NCI-H1048 (cell line): Measurements from ENCODE around the gene TDRD12.

Experiments
- DNase-seq: peaks from one replicate; lab custom pipeline; 2025; lab: John Stamatoyannopoulos, UW

The TDRD12 gene

DNA sequence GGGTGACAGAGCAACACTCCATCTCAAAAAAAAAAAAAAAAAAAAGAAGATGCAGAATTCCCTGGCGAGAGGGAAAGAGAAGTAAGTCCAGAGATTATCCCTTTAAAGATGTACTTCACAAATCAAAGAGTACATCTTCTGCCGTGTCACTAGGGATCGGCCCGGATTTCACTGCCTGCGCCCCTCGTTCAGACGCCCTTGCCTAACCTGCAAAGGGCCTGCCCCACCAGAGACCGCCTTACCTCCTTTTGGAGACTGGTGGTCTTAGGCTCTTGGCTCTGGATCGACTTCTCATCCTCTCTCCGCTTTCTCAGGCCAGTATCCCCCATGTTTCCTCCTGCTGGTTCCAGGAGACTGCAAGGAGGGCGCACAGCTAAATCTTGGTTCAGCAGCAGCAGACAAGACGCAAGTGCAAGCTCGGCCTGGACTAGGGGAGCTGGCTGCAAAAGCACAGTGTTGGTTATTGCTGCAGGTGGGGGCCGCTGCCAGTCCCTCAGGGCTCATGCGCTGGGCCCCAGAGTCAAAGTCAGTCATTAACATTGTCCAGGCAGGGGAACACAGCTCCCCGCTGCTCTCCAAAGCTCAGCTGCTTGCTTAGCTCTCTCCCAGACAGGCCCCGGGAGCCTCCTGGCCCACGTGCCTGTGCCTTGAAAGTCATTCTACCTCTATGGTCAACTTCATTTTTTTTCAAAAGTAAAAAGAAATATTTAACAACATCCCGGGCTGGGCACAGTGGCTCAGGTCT is 148.8 kb downstream of the TDRD12 start:
- DNase-seq = no peak

DNA sequence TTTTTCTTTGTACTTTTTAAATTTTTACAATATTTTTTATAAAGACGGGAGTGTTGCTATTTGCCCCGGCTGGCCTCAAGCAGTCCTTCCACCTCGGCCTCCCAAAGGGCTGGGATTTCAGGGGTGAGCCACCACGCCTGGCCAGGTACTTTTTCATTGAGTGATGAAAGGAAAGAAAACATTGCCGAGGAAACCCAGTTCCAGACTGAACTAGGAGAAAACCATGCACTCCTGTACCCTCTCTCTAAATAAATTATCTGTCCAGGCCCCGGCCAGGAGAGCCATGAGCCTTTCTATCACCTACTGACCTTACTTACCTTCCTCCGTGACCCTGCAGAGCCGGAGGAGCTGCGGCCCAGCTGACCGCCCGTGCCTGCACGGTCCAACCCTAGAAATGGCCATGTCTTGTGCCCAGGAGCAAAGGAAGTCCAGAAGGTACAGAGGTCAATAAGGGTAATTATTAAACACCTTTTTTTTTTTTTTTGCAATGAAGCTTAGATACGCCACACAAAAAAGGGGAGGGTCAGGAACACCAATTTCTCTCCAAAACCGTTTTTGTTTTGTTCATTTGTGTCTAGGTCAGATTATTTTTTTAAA is 149.9 kb downstream of the TDRD12 start, which contains the start of gene SLC7A9:
SLC7A9 (minus strand) TSS at position 399 of the 597 bp plus-strand sequence. CDS start 1,233 bp downstream, outside the sequence.
- no peak for DNase-seq

DNA sequence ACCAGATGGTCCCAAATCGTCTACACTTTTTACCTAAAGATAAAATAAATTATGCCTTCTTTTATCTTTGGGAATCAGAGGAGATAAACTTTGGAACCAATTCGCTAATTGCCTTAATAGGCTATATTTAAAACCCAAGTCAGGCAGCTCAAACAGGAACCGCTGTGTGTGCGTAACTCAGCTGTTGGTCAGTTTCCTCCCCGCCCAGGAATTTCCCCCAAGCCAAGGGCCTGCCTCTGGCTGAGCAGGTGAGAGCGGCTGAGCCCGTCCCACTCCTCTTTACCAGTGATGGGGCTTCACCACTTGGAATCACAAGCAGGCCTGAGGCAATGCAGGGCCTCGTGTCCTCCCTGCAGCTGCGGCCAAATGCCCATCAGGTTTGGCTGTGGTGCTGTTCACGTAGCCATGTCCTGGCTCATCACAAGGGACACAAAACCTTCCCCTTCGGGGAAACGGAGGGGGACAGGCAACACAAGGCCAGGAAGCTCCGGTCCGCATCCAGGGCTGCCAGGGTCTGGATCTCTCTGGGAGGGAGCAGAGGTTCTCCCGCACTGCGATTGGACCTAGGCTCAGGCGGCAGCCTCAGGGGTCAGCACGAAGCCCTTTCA is 150.5 kb downstream of the TDRD12 start:
- no peak for DNase-seq

DNA sequence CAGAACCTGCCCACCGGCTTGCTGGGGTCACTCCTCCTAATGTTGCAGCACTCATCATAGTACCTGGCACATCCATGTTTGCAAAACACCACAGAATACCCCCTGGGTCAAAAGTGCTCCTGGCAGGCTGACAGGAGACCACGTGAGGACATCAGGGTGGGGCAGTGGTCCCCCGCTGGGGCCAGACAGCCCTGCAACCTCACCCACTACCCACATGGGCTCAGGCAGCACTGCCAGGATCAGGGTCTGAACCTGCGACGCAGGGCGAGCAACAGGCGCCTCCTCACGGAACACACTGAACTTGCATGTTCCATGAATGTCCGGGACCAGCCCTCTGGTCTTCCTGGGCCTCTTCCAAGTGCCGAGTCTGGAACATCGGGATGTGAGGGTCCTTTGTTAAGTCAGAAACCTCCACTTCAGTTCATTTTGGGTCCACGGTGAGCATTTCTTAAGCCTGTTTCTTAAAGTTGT is 151.4 kb downstream of the TDRD12 start:
- DNase-seq = no peak

DNA sequence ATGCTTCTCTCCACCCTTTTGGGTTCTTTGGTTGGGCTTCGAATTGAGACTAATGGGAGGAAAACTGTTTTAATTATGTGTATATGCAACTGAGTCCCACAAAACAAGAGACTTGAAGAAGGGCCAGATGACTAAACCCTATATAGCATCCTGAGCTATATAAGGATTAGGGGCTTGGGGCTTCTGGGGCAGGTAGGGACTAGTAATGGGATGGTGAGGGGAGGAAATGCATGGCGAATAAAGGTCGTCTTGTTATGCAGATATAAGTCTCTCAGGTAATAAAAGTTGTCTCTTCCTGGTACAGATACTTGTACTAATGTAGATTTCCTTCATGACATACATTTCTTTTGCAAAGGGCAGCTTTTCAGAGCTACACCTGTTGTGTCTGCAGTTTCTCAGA is 152.8 kb downstream of the TDRD12 start:
- DNase-seq = no peak

DNA sequence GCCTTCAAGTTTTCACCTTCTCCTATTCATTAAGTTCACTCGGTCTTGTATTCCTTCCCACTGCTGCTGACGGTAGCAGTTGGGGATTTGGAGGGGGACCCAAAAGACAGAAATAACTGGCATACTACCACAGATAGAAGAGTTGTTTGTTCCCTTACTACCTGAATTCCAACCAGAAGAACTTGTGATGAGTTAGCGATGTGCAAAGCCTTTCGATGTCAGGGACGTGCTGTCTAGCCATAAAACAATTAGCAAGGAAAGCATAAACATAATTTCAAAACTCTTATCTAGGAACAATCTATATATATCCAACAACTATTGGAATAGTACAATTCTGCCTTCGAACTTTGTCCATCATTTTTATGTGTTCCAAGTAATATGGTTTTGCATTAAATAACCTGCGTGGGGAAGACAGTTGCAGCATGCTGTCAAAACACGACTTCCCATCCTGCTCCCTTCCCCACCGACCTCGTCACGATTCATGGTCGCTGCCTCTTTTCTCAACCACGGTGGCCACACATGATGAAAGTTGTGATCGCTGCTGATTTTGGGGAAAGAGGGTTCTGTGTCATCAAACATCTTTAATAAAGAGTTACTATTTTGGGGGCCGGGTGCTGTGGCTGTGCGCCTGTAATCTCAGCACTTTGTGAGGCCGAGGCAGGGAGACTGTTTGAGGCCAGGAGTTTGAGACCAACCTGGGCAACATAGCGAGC is 153.8 kb downstream of the TDRD12 start:
- no peak for DNase-seq

DNA sequence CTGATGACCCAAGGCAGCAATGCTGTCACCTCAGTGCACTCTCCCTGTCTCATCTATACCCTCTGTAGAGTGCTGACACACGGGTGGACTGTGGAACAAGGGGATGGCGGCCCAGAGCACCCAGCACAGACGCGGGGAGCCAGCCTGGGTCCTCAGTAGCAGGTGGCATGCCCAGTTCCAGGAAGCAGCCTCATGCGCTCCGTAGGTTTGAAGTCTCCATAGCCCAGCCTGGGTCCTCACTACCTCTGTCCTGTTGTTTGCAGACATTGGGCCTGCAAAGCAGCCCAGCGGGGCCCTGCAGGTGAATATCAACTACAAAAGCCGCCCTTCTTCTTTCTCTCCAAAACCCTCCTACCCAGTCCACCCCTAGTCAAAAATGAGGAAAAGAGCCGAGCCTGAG is 155.0 kb downstream of the TDRD12 start:
- DNase-seq = no peak

DNA sequence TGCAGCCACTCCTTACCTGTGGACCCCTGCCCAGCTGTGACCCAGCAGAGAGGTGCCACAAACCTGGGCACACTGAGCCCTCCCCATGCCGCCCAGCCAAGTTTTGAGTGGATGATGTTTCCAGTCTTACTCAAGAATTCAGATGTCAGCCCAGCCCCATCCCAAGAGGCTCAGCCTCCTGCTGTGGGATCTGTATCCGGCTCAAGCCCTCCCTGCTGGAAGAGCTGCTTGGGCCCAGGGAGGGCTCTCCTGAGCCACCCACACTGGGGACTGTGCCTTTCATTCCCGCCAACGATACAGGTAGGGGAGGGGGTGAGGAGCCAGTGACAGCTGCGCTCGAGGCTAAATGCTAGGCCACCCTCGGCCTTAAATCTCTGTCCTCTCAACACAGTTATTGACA is 155.9 kb downstream of the TDRD12 start:
- no peak for DNase-seq

DNA sequence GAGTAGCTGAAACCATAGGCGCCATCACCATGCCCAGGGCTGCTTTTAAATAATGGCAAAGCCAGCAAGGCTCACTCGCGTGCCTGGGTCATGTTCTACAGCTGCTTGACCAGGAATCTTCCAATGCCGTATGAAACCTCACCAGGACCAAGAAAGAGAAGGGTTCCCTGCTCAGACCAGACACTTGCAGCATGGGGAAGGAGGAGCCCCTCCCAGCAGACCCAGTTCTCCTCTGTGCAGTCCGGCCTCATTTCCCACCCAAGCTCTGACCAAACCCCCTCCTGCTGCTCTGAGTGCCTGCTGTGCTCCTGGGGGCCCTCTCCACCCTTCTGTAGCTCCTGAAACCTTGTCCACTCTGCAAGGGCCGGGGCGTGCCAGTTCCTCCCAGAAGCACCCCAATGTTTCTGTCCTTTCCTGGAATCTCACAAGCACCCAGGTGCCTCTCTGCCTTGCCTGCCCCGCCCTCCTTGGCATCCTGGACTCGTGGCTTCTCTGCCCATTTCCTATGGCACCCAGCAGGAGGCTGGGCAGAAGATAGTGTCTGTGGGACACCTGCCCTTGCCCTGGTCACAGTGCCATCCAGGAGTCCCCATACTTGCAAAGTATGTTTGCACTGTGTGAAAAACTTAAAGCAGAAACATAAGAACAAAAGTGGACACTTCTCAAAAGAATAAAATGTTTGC is 156.8 kb downstream of the TDRD12 start:
- DNase-seq = no peak

DNA sequence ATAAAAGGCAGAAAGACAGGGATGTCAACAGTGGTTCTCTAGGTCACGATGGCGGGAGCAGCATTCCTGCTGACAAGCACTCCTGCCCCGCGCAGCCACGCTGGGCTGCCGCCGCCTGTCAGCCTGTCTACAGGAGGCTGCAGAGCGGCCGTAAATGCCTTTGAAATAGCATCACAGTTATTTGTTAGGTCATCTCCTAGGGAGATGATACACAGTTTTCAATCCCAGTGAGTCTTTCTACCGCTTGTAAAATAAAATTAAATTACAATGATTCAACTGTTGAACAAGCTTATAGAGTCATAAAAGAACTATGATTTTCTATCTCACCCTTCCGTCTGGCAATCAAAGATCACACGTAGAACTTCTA is 157.3 kb downstream of the TDRD12 start:
- DNase-seq = no peak
